Ammon's horn (tissue), 1 donor: ENCODE measurements around the gene PHOX2B.
"Not testable (repeated sequence)": the region's sequence is repeated elsewhere in the genome, so short reads cannot be mapped to it uniquely, and the experiment has no call there.

Experiments used
- DNase-seq: peaks from one replicate; pipeline ENCODE4 v3.0.0-alpha.2; 2016; ENCODE audit warnings: low spot score

Gene PHOX2B

GRCh38 chr4:41711654-41712053 lies 36.9 kb downstream of the PHOX2B start:
- DNase-seq = not testable (repeated sequence)

GRCh38 chr4:41709844-41710481 lies 38.6 kb downstream of the PHOX2B start:
- DNase-seq = no peak

GRCh38 chr4:41703785-41704184 lies 44.7 kb downstream of the PHOX2B start:
- DNase-seq = no peak

GRCh38 chr4:41702770-41703169 lies 45.8 kb downstream of the PHOX2B start:
- DNase-seq = no peak

GRCh38 chr4:41701983-41702382 lies 46.5 kb downstream of the PHOX2B start:
- DNase-seq = no peak

- no peak for DNase-seq
Observed at GRCh38 chr4:41696763-41697162, 51.8 kb downstream of the PHOX2B start.

GRCh38 chr4:41696131-41696530 lies 52.4 kb downstream of the PHOX2B start:
- DNase-seq = no peak
